NCI-H748 (cell line): ENCODE results near the gene CAPZB.
A peak's percentile ranks its signal among the peaks of the same experiment; 100 is the strongest.
"Not testable (repeated sequence)": the region's sequence is repeated elsewhere in the genome, so short reads cannot be mapped to it uniquely, and the experiment has no call there.

Experiments
- DNase-seq: peaks from one replicate; lab custom pipeline; 2025; ENCODE audit not compliant: unreplicated experiment; lab: John Stamatoyannopoulos, UW

Gene CAPZB

DNA sequence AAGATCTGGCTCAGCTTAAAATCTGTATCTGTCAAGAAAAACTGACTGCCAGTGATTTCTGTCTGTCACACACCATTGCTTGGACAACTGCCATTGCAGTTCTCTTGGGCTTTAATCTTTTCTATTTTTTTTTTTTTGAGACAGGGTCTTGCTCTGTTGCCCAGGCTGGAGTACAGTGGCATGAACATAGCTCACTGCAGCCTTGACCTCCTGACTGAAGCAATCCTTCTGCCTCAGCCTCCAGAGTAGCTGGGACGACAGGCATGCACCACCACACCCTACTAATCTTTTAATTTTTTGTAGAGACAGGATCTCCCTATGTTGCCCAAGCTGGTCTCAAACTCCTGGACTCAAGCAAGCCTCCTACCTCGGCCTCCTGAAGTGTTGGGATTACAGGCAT, 14.5 kb upstream of the CAPZB start:
- DNase-seq: not testable (repeated sequence)

DNA sequence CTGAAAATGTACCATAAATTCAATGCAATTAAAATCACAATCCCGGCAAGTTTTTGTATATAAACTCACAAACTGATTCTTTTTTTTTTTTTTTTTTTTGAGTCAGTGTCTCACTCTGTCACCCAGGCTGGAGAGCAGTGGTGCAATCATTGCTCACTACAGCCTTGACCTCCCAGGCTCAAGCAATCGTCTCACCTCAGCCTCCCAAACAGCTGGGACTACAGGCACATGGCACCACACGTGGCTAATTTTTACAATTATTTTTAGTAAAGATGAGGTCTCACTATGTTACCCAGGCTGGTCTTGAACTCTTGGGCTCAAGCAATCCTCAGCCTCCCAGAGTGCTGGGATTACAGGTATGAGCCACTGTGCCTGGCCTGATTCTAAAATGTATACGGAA, 12.1 kb upstream of the CAPZB start:
- DNase-seq: not testable (repeated sequence)

DNA sequence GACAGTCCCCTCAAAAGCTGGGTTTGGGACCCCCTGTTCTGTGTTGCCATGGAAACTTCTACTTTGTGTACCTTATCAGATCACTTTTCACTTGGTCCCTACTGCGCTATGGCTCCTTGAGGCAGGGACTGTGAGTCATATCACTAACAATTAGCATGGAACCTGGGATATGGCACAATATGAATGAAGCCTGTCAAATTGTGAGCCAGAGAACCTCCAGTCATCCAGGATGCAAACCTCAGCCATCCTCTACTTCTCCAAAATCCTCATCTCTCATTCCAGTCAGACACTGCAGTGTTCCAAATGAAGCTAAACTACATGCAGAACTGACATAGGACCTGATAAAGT, 11.2 kb upstream of the CAPZB start:
- DNase-seq: no peak

DNA sequence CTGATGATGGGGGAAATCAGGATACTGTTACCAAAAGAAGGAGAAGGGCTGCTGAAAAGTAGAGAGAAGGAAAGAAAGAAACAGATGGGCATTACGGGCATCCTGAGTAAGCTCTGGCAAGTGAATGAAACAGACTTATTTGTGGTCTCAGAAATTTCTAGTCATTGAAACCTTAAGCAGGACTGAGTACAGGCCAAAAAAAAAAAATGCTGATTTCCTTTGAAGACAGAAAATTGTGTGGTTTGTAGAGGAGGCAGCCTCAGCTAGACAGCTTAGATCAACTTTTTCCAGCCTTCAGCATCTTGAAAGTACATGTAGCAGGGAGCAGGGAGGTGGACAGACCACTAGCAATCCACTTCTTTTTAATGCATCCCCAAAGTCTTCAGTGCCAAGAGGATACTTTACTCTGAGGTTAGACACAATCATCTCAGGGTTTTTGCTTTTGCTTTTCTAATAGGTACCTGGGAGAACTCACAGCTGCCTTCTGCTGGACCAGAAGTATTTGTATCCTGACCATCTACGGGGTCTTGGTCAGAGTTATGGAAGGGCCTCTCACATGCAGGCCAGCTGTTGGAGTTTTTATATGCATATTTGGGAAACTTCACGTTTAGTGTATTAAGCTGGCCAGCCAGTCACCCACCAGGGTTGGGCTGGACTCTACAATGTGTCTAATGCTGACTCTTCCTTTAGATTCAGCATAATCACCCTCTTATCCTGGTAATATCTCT, 10.6 kb upstream of the CAPZB start:
- DNase-seq: no peak

DNA sequence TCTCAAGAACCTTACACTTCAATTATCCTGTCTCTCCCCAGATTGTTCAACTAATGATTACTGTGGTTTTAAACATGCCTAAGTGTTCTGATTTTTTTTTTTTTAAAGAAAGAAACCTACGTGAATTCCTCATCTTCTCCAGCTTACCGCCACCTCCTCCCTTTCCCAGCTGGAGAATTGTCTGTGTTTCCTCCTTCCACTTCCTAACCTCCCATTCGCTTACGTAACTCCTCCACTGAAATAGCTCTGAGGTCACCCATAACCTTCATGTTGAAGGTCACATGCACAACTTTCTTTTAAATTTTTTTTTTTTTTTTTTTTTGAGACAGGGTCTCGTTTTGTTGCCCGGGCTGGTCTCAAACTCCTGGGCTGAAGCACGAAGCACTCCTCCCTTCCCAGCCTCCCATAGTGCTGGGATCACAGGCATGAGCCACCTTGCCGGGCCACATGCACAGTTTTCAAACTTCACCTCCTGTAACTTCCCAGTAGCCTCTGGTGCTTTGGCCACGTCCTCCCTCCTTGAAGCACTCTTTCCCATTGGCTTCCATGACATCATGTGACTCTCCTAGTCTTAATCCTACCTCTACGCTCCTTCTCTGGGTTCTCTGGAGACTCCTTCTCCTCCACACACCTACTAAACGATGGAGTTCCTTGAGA, 9.8 kb upstream of the CAPZB start:
- no peak for DNase-seq

DNA sequence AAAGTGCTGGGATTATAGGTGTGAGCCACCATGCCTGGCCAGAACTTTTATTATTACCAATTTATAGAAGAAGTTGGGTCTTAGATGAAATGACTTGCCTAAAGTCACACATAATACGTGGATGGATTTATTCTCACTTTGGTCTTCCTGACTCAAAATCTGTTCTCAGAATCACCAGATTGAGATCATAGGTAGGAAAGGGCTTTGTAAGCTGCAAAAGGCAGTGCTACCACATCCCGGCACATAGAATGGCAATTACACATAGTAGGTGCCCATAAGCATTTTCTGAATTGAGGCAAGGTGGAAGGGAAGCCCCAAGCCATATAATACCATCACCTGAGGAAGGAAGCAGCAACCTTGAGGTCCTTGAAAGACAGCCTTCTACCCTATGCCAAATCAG, 8.2 kb upstream of the CAPZB start:
- no peak for DNase-seq

DNA sequence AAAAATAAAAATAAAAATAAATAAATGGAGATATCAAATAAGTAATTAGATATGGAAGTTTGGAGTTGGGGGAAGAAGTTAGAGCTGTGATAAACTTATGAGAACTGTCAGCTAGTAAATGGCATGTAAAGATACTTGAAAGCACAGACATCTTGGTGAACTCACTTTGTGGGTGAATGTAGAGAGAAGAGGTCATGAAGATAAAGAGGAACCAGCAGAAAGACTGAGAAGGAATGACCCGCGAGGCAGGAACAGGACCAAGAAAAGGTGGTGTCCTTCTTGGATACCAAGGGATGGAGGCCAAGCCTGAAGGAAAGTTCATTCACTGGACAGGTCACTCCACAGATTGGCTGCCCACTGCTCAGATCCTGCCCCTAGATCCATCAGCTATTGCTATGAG, 4.7 kb upstream of the CAPZB start:
- no peak for DNase-seq

DNA sequence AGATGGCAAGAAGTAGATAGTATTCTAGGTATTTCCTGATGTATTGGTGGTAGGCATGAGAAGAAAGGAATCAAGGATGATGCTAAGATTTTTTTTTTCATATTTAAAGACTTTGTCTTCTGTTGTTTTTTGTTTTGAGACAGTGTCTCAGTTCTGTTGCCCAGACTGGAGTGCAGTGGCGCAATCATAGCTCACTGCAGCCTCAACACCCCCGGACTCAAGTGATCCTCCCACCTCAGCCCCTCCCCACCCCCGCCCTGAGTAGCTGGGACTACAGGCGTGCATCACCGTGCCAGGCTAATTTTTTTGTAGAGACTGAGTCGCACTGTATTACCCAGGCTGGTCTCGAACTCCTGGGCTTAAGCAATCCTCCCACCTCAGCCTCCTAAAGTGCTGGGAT, 2.8 kb upstream of the CAPZB start:
- DNase-seq: no peak

DNA sequence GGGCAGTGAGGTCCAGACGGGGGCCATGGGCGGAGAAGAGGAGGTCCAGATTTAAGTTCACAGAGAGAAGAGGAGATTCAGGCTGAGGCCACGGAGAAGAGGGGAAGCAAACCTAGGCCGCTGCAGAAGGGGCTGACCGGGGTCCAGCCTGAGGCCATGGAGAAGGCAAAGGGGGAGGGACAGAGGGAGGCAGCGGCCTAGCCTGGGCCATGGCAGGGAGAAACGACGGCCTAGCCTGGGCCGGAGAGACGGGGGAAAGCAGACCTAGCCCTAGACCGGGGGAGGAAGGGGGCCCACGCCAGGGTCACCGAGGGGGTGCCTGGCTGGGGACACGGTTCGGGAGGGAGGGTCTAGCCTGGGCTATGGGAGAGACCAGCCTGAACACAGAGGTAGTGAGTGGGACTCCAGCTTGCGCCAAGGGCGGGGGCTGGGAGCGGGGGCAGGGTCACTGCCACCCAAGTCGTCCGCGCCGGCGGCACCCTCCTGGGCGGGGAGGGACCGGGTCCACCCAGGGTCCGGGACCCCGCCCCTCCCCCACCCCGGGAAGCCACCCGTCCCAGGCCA, 459 bp downstream of the CAPZB start:
- DNase-seq: peak; percentile 5

DNA sequence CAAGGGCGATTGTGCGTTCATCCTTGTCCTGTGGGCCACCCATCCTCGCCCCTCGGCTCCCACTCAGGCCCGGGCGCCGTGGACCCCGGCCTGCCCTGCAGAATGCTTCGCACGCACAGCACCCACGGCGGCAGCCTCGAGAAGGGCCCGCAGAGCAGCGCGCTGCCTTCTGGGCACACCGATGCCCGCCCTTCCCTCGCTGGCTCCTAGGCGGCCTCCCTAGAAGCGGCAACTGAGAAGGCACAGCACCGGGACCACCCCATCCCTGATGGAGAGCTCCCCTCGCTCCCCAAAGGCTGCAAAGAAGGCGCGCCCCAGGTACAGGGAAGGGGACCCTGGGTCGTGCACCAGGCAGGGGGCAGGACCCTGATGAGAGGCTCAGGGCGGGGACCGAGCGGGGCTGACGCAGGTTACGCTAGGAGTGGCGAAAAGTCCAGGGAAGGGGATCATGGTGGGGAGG, 971 bp downstream of the CAPZB start:
- no peak for DNase-seq

DNA sequence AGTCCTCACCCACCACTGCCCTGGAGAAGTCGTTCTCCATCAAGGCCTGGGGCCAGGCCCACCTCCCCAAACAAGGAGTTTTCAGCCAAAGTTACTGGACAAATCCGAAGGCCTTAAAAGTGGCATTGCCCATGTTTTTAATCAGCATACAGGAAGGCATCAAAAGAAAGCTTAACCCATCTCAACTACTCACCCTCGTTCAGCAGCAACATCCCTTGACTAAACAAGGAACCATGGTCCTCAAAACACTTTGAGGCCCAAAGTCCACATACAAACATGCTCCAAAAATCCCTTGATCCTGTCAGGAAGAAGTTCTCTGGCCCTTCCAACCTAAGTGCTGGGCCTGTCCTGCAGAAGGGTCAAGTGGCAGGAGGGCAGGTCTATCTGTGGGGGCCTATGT, 1.6 kb downstream of the CAPZB start:
- no peak for DNase-seq

DNA sequence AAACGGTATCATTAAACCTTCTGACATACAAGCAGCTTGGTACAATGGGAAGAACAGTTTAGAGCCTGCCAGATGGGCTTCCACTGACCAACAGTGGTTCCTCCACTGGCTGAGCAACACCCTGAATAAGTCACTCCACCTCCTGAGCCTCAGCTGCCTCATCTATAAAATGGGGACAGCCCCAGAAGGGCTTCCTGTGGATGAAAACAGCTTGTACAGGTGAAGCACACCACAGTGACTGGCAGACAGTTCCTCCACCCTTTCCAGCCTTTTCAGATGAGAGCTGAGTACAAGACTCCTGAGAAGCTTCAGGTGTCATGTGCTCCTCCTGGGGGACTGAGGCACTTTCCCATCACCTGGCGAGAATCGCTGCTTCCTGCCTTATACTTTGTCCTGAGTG, 2.1 kb downstream of the CAPZB start:
- DNase-seq: no peak

DNA sequence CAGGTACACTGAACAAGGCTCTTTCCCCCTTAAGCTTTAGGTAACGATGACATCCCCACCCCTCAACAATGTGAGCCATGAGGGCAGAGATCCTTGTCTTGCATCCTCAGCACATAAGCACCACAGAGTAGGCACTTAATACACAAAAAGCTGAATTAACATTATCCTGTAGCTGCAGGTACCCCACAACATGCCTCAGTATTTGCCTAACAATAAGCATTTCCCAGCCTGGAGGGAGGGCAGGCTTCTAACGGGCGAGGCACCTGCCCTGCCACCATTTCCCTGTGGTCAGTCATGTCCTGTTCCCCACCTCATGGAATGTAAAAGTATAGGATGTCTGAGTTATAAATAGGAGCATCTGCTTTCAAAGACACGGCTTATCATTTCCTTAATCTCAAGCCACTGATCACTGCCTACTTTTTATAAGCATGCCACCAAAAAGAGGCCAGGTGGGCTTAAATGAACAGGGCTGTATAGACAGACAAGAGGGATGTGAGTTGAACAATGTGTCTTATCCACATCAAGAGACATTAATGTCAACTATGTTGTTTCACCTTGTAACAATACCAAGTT, 3.4 kb downstream of the CAPZB start:
- DNase-seq: no peak

DNA sequence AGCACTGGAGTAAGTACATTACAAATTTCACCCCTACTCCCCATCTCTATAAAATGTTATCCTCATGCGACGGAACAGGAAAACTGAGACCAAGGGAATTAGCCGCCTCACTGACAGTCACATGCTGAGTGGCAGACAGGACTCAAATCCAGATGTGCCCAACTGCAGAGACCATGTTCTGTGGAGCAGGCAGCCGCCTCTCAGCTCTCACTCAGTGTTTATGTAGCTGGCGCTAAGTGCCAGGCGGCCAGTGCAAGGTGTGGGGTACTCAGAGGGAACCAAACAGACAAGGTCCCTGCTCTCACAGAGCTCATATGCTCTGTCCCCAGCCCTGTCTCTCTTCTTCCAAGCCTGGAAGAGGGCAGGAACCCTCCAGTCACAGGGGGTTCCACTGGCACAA, 5.1 kb downstream of the CAPZB start:
- DNase-seq: no peak

DNA sequence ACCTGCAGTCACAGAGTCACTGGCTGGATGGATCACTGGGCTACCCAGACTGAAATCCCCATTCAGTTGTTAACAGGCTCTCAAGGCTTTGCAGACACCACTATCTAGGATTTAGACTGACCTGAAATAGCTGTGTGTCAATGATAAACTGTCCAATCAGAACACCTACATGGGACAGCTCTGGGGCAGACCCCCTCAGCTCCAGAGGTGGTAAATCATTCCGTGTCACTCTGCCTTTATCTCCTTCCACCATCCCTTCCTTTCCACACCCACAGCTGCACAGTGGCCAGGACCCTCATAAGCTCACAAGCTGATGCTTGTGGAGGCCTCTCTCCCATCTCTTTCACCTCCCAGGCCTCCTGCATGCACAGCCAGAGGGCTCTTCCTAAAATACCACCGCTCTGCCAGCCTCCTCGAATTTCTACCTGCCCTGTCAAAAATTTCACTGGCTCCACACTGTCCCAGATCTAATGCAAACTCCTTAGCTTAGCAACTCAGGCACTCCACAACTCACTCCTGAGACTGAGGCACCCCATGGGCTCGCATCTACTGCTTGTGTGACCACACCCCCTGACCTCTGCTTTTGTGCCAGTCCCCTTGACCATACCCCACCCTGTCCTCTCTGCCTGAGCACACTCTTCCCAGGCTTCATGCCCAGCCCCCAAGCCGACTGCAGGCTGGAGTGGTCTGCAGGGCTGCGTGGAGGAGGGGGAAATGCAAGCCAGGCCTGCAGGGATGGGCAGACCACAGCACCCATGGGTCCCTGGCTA, 5.8 kb downstream of the CAPZB start:
- no peak for DNase-seq

DNA sequence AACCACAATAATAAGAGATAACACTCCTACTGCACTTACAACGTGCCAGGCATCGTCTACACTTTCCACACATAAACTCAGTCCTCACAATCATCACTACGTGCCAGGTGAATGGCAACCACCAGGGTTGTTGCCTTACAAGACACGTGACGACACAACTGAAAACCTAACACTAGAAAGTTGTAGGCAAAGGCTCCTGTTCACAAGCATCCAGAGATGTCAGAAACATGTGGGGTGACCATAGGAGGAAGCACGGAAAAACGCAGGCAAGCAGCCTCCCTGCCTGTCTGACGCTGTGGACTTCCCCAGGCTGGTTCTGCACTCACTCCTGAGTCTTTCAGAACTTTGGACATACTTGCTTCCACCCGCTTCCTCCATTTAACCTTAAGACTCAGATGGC, 7.0 kb downstream of the CAPZB start:
- no peak for DNase-seq

DNA sequence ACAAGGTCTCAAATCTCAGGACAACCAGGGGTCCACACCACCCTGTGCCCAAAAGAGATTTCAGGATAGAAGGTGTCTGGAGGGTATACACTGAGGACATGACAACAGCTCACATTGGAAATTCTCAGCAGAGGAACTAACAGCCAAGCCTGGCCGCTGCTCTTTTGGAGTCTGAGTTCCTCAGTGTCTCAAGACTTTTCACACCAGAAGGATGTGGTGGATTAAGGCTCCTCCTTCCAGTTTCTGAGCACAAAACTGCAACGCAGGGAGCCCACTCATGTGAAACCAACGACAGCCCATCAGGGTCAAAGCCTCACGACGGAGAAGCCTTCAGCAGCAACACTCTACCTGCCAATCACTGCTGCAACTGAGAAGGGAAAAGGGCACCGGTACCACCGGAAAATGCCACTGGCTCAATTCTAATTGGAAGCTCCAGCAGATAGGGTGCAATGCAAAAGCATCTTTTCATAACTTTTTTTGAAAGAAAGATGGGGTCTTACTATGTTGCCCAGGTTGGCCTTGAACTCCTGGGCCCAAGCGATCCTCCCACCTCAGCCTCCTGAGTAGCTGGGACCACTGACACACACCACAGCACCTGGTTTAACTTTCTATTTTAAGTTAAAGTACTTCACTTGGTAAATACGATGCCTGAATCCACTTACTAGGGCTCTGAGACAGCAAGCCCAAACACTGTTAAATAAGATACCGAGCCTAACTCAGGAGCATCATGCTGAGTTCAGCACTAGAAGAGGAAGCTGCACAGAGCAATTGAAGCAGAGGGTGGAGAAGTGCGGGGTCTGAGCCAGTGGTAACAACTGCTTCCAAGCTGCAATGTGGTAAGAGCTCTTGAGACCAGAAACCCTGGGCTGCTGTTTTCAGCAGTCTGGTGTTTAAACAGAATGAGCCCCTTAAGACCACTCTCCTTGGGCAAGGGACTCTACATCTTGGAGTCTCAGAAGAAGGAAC, 7.8 kb downstream of the CAPZB start:
- no peak for DNase-seq

DNA sequence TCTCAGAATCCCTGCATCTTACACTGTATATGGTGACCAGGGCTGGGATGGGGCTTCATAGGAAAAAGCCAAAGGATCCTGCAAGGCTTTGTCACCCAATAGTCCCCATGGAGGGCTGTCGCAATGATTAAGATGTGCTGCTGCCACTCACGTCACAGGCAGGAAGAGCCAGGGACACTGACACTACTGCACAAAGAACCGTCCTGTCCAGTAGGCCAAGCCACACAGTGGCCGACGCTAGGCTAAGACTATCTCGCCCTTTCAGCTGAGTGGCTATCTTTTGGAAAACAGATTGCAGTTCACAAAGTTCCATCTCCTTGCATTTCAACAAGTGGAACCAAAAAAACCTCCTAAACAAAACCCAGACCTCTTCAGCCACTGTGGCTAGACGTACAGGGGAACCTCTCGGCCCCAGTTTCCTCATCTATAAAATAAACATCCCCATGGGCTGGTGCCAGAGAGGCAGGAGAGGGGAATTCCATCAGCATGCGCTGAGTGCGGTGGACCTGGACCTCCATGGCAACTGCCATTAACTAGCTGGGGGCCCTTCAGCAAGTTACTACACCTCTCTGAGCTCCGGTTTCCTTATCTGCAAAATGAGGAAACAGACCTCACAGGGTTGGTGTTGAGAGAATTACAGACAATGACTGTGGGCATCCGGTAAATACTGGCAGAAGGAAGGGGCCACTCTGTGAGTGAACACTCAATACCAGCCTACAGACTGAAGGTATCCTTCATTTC, 8.7 kb downstream of the CAPZB start:
- DNase-seq: no peak

DNA sequence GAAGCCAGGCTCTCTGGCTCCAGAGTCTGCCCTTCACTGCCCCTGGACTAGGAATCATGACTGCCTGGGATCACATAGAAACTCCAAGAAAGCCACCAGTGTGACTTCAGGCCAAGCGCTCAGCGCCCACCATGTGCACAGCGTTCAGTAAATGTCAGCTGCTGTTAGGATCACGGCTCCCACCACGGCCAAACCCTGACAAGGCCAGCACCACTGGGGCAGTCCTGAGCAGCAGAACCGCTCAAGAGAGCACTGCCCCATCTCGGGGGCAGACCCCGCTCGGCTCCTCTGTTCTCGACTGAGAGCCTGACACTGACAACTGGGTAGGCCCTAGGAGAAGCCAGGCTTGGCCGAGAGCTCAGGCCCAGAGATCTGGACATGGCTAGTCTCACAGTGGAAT, 10.0 kb downstream of the CAPZB start:
- no peak for DNase-seq

DNA sequence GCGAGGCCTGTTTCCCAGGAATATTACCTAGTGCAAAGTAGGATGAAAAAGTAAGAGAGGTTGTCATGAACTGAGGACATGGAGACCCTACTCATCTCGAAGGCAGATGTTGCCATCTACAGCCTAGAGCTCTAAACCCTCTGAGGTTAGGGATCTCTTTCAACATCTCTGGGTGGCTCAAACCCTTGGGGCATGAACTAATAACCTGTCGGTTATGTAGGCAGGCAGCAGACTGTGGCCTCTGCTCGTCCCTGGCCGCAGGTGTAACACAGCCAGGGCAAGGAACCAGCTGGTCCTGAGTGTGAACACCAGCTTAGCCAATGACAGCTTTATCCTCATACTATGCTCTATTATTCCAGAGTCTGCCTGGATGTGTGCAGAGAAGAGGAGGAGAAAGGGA, 13.2 kb downstream of the CAPZB start:
- DNase-seq: no peak
